Measurements from ENCODE around the gene TOX4.
A peak's percentile ranks its signal among the peaks of the same experiment; 100 is the strongest.

The TOX4 gene

DNA sequence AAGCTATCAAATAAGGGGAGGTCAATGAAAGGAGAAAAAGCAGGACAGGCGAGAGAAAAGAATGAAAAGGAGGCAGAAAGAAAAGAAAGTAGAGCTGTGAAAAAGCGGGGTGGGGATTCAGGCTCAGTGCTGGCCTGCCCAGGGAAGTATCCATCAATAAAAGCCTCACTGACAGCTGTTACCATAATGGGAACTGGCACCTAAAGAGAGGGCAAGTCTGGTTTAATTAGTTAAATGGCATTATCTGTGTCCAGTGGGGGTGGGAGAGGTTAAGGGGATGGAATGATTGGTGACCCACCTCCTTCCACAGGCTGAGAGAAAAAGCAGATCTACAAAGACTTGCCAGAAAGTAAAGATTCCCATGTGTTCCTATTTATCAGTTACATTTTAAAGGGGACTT lies 41.7 kb downstream of the TOX4 start:
- DNase-seq (ENCODE audit: insufficient read length, low spot score) (no peak), FAIRE-seq (no peak)
- TF ChIP-seq POLR2A (IDR thresholded peaks at IDR 0.05; ENCODE audit: low read depth, low read length) (no peak), SPI1 (IDR thresholded peaks at IDR 0.05; ENCODE audit: low read depth, low read length) (no peak), POLR2AphosphoS5 (IDR thresholded peaks at IDR 0.05; ENCODE audit: low read depth, low read length) (no peak), PAX5 (IDR thresholded peaks at IDR 0.05; ENCODE audit: insufficient read depth, low read length, severe bottlenecking) (no peak)

- TF ChIP-seq POU2F2 (IDR thresholded peaks at IDR 0.05; ENCODE audit: low read depth, low read length): no peak
- no peak for TF ChIP-seq SPI1 (IDR thresholded peaks at IDR 0.05; ENCODE audit: low read depth, low read length)
- TF ChIP-seq TAF1 (IDR thresholded peaks at IDR 0.05; ENCODE audit: low read depth, low read length): no peak
- no peak for TF ChIP-seq POLR2AphosphoS5 (IDR thresholded peaks at IDR 0.05; ENCODE audit: low read depth, low read length)
- TF ChIP-seq PAX5 (IDR thresholded peaks at IDR 0.05; ENCODE audit: insufficient read depth, low read length, severe bottlenecking): no peak
- no peak for TF ChIP-seq POLR2A (IDR thresholded peaks at IDR 0.05; ENCODE audit: low read depth, low read length)
- DNase-seq (ENCODE audit: insufficient read length, low spot score): no peak
- no peak for FAIRE-seq
Observed at GRCh38 chr14:21520767-21521166, 43.8 kb downstream of the TOX4 start.

GRCh38 chr14:21521501-21521900 lies 44.5 kb downstream of the TOX4 start:
- FAIRE-seq (no peak), DNase-seq (ENCODE audit: insufficient read length, low spot score) (no peak)
- no peak for TF ChIP-seq POU2F2 (IDR thresholded peaks at IDR 0.05; ENCODE audit: low read depth, low read length)
- no peak for TF ChIP-seq POLR2A (IDR thresholded peaks at IDR 0.05; ENCODE audit: low read depth, low read length)
- TF ChIP-seq TAF1 (IDR thresholded peaks at IDR 0.05; ENCODE audit: low read depth, low read length): no peak
- no peak for TF ChIP-seq POLR2AphosphoS5 (IDR thresholded peaks at IDR 0.05; ENCODE audit: low read depth, low read length)
- no peak for TF ChIP-seq SPI1 (IDR thresholded peaks at IDR 0.05; ENCODE audit: low read depth, low read length)
- TF ChIP-seq PAX5 (IDR thresholded peaks at IDR 0.05; ENCODE audit: insufficient read depth, low read length, severe bottlenecking): no peak

DNA sequence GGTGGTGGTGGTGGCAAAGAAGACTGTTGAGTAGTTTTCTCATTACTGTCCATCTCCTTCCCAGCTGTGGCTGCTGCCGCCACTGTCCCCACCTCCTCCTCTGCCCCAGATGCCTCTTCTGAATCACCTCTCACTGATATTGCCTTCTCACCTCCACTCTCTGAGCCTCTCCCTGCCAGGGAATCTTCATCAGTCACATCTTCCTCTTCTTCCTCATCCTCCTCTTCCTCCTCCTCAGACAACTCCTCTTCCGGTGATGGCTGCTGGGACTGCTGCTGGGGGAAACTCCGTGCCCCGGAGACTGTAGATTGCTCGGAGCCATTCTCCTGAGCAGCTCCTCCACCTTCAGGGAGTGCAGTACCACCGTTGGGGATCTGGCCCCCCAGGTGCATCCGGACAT lies 46.2 kb downstream of the TOX4 start:
- FAIRE-seq (no peak), DNase-seq (ENCODE audit: insufficient read length, low spot score) (no peak)
- TF ChIP-seq TAF1 (IDR thresholded peaks at IDR 0.05; ENCODE audit: low read depth, low read length): no peak
- no peak for TF ChIP-seq SPI1 (IDR thresholded peaks at IDR 0.05; ENCODE audit: low read depth, low read length)
- no peak for TF ChIP-seq PAX5 (IDR thresholded peaks at IDR 0.05; ENCODE audit: insufficient read depth, low read length, severe bottlenecking)
- no peak for TF ChIP-seq POU2F2 (IDR thresholded peaks at IDR 0.05; ENCODE audit: low read depth, low read length)
- TF ChIP-seq POLR2AphosphoS5 (IDR thresholded peaks at IDR 0.05; ENCODE audit: low read depth, low read length): no peak
- no peak for TF ChIP-seq POLR2A (IDR thresholded peaks at IDR 0.05; ENCODE audit: low read depth, low read length)

- DNase-seq (ENCODE audit: insufficient read length, low spot score) (no peak), FAIRE-seq (no peak)
- TF ChIP-seq POLR2A (IDR thresholded peaks at IDR 0.05; ENCODE audit: low read depth, low read length) (no peak), POLR2AphosphoS5 (IDR thresholded peaks at IDR 0.05; ENCODE audit: low read depth, low read length) (no peak), TAF1 (IDR thresholded peaks at IDR 0.05; ENCODE audit: low read depth, low read length) (no peak), PAX5 (IDR thresholded peaks at IDR 0.05; ENCODE audit: insufficient read depth, low read length, severe bottlenecking) (no peak), SPI1 (IDR thresholded peaks at IDR 0.05; ENCODE audit: low read depth, low read length) (no peak), POU2F2 (IDR thresholded peaks at IDR 0.05; ENCODE audit: low read depth, low read length) (no peak)
Observed at GRCh38 chr14:21524575-21525490, 47.8 kb downstream of the TOX4 start.

GRCh38 chr14:21525571-21525961 lies 48.6 kb downstream of the TOX4 start:
- no peak for DNase-seq (ENCODE audit: insufficient read length, low spot score)
- no peak for FAIRE-seq

DNA sequence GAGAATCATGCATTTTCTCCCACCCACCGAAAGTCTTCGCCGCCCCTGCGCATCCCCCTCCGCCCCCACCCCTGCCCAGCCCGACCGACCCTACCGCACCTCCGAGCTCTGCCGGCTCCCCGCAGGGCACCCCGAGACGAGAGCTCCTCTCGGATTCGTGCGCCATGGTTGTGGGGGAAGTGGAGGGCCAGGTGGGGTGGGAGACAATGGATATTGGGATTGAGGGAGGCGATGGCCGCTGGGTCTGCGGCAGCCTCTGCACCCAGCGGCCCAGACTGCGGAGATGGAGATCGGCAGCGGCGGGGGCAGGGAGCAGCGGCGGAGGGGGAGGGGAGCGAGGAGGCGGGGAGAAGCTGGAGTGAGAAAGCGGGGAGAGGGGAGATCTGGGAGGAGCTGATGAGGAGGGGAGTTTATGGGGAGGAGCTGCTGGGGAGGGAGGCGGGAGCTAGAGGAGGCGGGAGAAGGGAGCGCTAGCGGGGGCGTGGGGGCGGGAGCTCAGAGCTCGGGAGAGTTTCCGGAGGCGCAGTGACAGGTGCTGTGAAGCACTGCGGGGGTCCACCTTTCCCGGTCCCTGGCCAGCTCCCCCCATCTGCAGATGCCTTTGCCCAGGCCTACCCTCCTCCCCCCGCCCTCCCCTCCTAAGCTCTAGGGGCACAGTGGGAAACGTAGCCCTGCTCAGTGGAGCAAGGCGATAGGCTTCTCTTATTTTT lies 49.1 kb downstream of the TOX4 start, which contains the start of gene SALL2:
Gene SALL2 (minus strand): TSS at position 385 of the 710 bp plus-strand sequence. CDS start 219 bp downstream, at position 166.
- peak; percentile 45 for FAIRE-seq
- DNase-seq (ENCODE audit: insufficient read length, low spot score): peak; percentile 53
- no peak for TF ChIP-seq SPI1 (IDR thresholded peaks at IDR 0.05; ENCODE audit: low read depth, low read length)
- TF ChIP-seq TAF1 (IDR thresholded peaks at IDR 0.05; ENCODE audit: low read depth, low read length): no peak
- no peak for TF ChIP-seq POU2F2 (IDR thresholded peaks at IDR 0.05; ENCODE audit: low read depth, low read length)
- TF ChIP-seq POLR2A (IDR thresholded peaks at IDR 0.05; ENCODE audit: low read depth, low read length): no peak; the same call in 1 of the 2 replicates
- no peak for TF ChIP-seq PAX5 (IDR thresholded peaks at IDR 0.05; ENCODE audit: insufficient read depth, low read length, severe bottlenecking)
- TF ChIP-seq POLR2AphosphoS5 (IDR thresholded peaks at IDR 0.05; ENCODE audit: low read depth, low read length): no peak

More at GRCh38 chr14:21525571-21525961, 48.6 kb downstream of the TOX4 start:
- TF ChIP-seq PAX5 (IDR thresholded peaks at IDR 0.05; ENCODE audit: insufficient read depth, low read length, severe bottlenecking): no peak
- no peak for TF ChIP-seq POU2F2 (IDR thresholded peaks at IDR 0.05; ENCODE audit: low read depth, low read length)

DNA sequence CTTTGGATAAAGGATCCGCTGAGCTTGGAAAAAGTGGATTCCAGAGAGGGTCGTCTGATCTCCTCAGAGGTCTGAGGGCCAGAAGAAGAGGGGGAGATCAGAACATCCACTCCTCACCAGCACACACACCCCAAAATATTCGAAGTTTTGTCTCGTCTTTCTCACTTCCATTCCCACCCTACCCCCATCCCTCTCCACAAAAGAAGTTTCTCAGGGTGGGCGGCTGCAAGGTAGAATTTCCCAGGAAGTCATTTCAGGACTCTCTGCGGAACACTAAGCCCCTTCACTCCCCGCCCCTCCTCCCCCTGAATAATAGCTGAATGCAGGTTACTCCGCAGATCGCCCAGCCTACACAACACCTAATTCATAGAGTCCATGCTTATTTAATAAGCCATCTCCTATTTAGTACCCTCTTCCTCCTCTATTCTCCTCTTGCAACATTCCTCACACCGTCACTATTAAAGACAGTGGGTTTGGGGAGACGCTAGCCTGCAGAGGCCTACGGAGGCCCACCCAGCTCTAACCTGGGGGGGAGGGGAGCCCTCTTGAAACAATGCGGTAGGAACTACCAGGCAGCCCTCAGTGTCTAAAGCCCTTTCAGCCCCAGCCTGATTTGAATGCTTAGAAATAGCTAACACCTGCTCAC lies 49.8 kb downstream of the TOX4 start:
- DNase-seq (ENCODE audit: insufficient read length, low spot score) (no peak), FAIRE-seq (peak; percentile 50)
- no peak for TF ChIP-seq POLR2AphosphoS5 (IDR thresholded peaks at IDR 0.05; ENCODE audit: low read depth, low read length)
- no peak for TF ChIP-seq POU2F2 (IDR thresholded peaks at IDR 0.05; ENCODE audit: low read depth, low read length)
- no peak for TF ChIP-seq SPI1 (IDR thresholded peaks at IDR 0.05; ENCODE audit: low read depth, low read length)
- TF ChIP-seq POLR2A (IDR thresholded peaks at IDR 0.05; ENCODE audit: low read depth, low read length): no peak
- no peak for TF ChIP-seq PAX5 (IDR thresholded peaks at IDR 0.05; ENCODE audit: insufficient read depth, low read length, severe bottlenecking)
- no peak for TF ChIP-seq TAF1 (IDR thresholded peaks at IDR 0.05; ENCODE audit: low read depth, low read length)

- no peak for DNase-seq (ENCODE audit: insufficient read length, low spot score)
Observed at GRCh38 chr14:21527318-21527679, 50.3 kb downstream of the TOX4 start.

More at GRCh38 chr14:21527318-21527679, 50.3 kb downstream of the TOX4 start:
- TF ChIP-seq POLR2A (IDR thresholded peaks at IDR 0.05; ENCODE audit: low read depth, low read length): no peak
- TF ChIP-seq TAF1 (IDR thresholded peaks at IDR 0.05; ENCODE audit: low read depth, low read length): no peak
- TF ChIP-seq POU2F2 (IDR thresholded peaks at IDR 0.05; ENCODE audit: low read depth, low read length): no peak
- TF ChIP-seq SPI1 (IDR thresholded peaks at IDR 0.05; ENCODE audit: low read depth, low read length): peak; percentile 31
- FAIRE-seq: peak; percentile 9
